ENCODE data around the gene STH. TPM values are rescaled to one million over a fixed set of nuclear protein-coding genes. Genes with fewer than 3 reads are reported as not detected.

Gene STH
- total RNA-seq, 1 donor from 2014 or later: not detected

- Histone ChIP-seq H3K27me3 (ENCODE audit: insufficient read depth, low read length) (peaks cover 6% of the 10 kb centered on the region), H3K4me1 (ENCODE audit: insufficient read depth, low read length) (no peaks in the 10 kb centered on the region), H4K20me1 (ENCODE audit: insufficient read depth, low read length) (no peaks in the 10 kb centered on the region), H3K27ac (ENCODE audit: low read depth, low read length) (no peak overlapping the region), H3K36me3 (ENCODE audit: insufficient read depth, low read length) (no peaks in the 10 kb centered on the region), H3K4me3 (ENCODE audit: insufficient read depth, low read depth, low read length) (no peak overlapping the region), H3K9ac (ENCODE audit: low read length) (no peak overlapping the region), H3K9me3 (ENCODE audit: insufficient read depth, low read depth, low read length) (no peaks in the 10 kb centered on the region), H2AFZ (ENCODE audit: low read depth, low read length) (no peak overlapping the region), H3K4me2 (ENCODE audit: low read length) (no peak overlapping the region), H3K79me2 (ENCODE audit: insufficient read depth, low read length) (no peaks in the 10 kb centered on the region)
- Mint-ChIP-seq H3K4me3 (ENCODE audit: unreplicated experiment) (no peak overlapping the region), H3K36me3 (ENCODE audit: low read depth, unreplicated experiment) (no peaks in the 10 kb centered on the region), H3K4me1 (ENCODE audit: low read depth, unreplicated experiment) (no peaks in the 10 kb centered on the region), H3K9me3 (ENCODE audit: unreplicated experiment) (peaks cover 9% of the 10 kb centered on the region), H3K27ac (ENCODE audit: unreplicated experiment) (no peak overlapping the region), H3K27me3 (ENCODE audit: low read depth, unreplicated experiment) (peaks cover 28% of the 10 kb centered on the region)
- FAIRE-seq (no peak), DNase-seq (ENCODE audit: low read depth) (no peak)
- TF ChIP-seq, protein P1, sequence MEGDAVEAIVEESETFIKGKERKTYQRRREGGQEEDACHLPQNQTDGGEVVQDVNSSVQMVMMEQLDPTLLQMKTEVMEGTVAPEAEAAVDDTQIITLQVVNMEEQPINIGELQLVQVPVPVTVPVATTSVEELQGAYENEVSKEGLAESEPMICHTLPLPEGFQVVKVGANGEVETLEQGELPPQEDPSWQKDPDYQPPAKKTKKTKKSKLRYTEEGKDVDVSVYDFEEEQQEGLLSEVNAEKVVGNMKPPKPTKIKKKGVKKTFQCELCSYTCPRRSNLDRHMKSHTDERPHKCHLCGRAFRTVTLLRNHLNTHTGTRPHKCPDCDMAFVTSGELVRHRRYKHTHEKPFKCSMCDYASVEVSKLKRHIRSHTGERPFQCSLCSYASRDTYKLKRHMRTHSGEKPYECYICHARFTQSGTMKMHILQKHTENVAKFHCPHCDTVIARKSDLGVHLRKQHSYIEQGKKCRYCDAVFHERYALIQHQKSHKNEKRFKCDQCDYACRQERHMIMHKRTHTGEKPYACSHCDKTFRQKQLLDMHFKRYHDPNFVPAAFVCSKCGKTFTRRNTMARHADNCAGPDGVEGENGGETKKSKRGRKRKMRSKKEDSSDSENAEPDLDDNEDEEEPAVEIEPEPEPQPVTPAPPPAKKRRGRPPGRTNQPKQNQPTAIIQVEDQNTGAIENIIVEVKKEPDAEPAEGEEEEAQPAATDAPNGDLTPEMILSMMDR (IDR thresholded peaks at IDR 0.05; ENCODE audit: insufficient read depth, low read depth, low read length): no peak
- no peak for TF ChIP-seq EZH2 (IDR thresholded peaks at IDR 0.05; ENCODE audit: insufficient read depth, low read length)
These were observed 13.6 kb upstream of the STH start for GRCh38 chr17:45985447-45985846.

DNA sequence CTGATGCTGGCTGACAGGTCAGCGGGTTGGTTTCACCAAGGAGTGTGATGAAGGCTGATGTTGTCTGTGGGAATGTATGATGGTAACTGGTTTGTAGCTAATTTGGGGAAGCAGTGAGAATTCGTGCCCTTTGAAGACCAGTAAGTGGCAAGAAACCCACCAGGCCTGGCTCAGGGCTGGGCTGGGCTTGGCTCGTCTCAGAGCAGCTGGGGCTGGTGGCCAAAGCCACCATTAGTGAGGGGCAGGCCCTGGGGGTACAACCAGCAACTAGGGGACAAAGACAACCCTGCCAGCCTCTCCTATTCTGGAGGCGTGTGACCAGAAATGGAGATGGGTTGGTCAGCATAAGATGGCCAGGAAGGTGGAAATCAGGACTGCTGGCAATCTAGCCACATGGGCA is 13.0 kb upstream of the STH start:
- no peak overlapping the region for H3K27ac Mint-ChIP-seq (ENCODE audit: unreplicated experiment)
- peaks cover 6% of the 10 kb centered on the region for H3K27me3 ChIP-seq (ENCODE audit: insufficient read depth, low read length)
- no peak overlapping the region for H3K9ac ChIP-seq (ENCODE audit: low read length)
- H3K9me3 Mint-ChIP-seq (ENCODE audit: unreplicated experiment): peaks cover 9% of the 10 kb centered on the region
- FAIRE-seq: no peak
- no peaks in the 10 kb centered on the region for H3K9me3 ChIP-seq (ENCODE audit: insufficient read depth, low read depth, low read length)
- no peak for DNase-seq (ENCODE audit: low read depth)
- peaks cover 27% of the 10 kb centered on the region for H3K27me3 Mint-ChIP-seq (ENCODE audit: low read depth, unreplicated experiment)
- TF ChIP-seq EZH2 (IDR thresholded peaks at IDR 0.05; ENCODE audit: insufficient read depth, low read length): no peak
- TF ChIP-seq, protein P1 (IDR thresholded peaks at IDR 0.05; ENCODE audit: insufficient read depth, low read depth, low read length): no peak
- no peaks in the 10 kb centered on the region for H3K79me2 ChIP-seq (ENCODE audit: insufficient read depth, low read length)
- no peak overlapping the region for H3K4me2 ChIP-seq (ENCODE audit: low read length)
- H3K4me1 ChIP-seq (ENCODE audit: insufficient read depth, low read length): no peaks in the 10 kb centered on the region
- H3K4me3 Mint-ChIP-seq (ENCODE audit: unreplicated experiment): no peak overlapping the region
- no peaks in the 10 kb centered on the region for H4K20me1 ChIP-seq (ENCODE audit: insufficient read depth, low read length)
- H3K4me3 ChIP-seq (ENCODE audit: insufficient read depth, low read depth, low read length): no peak overlapping the region
- no peaks in the 10 kb centered on the region for H3K36me3 Mint-ChIP-seq (ENCODE audit: low read depth, unreplicated experiment)
- H3K36me3 ChIP-seq (ENCODE audit: insufficient read depth, low read length): no peaks in the 10 kb centered on the region
- no peak overlapping the region for H3K27ac ChIP-seq (ENCODE audit: low read depth, low read length)
- H3K4me1 Mint-ChIP-seq (ENCODE audit: low read depth, unreplicated experiment): no peaks in the 10 kb centered on the region
- H2AFZ ChIP-seq (ENCODE audit: low read depth, low read length): no peak overlapping the region

DNA sequence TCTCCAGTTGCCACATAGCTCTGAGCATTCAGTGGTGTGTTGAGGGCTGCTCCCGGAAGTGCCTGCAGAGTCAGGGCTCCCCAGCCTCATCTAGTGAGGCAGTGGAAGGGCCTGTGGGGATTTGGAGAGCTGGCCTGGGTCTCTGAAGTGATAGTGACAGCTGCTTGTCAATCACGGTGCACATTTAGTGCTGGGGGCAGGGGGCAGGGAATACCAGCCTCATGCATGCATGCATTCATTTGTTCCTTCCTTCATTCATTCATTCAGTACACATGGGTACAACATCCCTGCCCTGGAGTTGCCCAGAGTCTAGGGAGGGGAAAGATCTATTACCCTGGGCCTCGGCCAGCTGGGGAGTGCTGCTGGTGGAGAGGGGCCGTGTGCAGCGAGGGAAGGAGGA is 11.3 kb upstream of the STH start:
- H3K4me1 ChIP-seq (ENCODE audit: insufficient read depth, low read length): no peaks in the 10 kb centered on the region
- H3K4me3 ChIP-seq (ENCODE audit: insufficient read depth, low read depth, low read length): no peak overlapping the region
- peaks cover 9% of the 10 kb centered on the region for H3K9me3 Mint-ChIP-seq (ENCODE audit: unreplicated experiment)
- peaks cover 18% of the 10 kb centered on the region for H3K27me3 Mint-ChIP-seq (ENCODE audit: low read depth, unreplicated experiment)
- no peaks in the 10 kb centered on the region for H3K9me3 ChIP-seq (ENCODE audit: insufficient read depth, low read depth, low read length)
- H3K27ac ChIP-seq (ENCODE audit: low read depth, low read length): no peak overlapping the region
- no peaks in the 10 kb centered on the region for H3K4me1 Mint-ChIP-seq (ENCODE audit: low read depth, unreplicated experiment)
- TF ChIP-seq EZH2 (IDR thresholded peaks at IDR 0.05; ENCODE audit: insufficient read depth, low read length): no peak
- TF ChIP-seq, protein P1 (IDR thresholded peaks at IDR 0.05; ENCODE audit: insufficient read depth, low read depth, low read length): no peak
- no peak overlapping the region for H3K27ac Mint-ChIP-seq (ENCODE audit: unreplicated experiment)
- H3K27me3 ChIP-seq (ENCODE audit: insufficient read depth, low read length): peaks cover 6% of the 10 kb centered on the region
- H3K4me2 ChIP-seq (ENCODE audit: low read length): no peak overlapping the region
- H3K36me3 Mint-ChIP-seq (ENCODE audit: low read depth, unreplicated experiment): no peaks in the 10 kb centered on the region
- DNase-seq (ENCODE audit: low read depth) (no peak), FAIRE-seq (no peak)
- H3K4me3 Mint-ChIP-seq (ENCODE audit: unreplicated experiment): no peak overlapping the region
- no peak overlapping the region for H2AFZ ChIP-seq (ENCODE audit: low read depth, low read length)
- H3K79me2 ChIP-seq (ENCODE audit: insufficient read depth, low read length): no peaks in the 10 kb centered on the region
- H3K36me3 ChIP-seq (ENCODE audit: insufficient read depth, low read length): no peaks in the 10 kb centered on the region
- no peak overlapping the region for H3K9ac ChIP-seq (ENCODE audit: low read length)
- H4K20me1 ChIP-seq (ENCODE audit: insufficient read depth, low read length): no peaks in the 10 kb centered on the region
